GM12878 (cell line): ENCODE measurements around the gene SERPINF2.

Experiments
- CBX3 ChIP-seq: fragments of 200-600 bp; sonication (generic); IDR thresholded peaks from 2 replicates; pipeline ENCODE4 v1.6.1; 2016; ENCODE audit warnings: low read depth, borderline replicate concordance
- DPF2 ChIP-seq: fragments of 450-650 bp; IDR thresholded peaks from 2 replicates; pipeline ENCODE4 v1.6.1; 2017; ENCODE audit warnings: mild to moderate bottlenecking
- TF ChIP-seq, protein P1 (sequence below), 3 experiments: IDR thresholded peaks in 2 of 3; conservative IDR thresholded peaks in 1 of 3; 2 replicates each; pipeline ENCODE4 v1.5.1; 2011; ENCODE audit warnings: low read depth in 3 of 3, low read length in 3 of 3, mild to moderate bottlenecking in 3 of 3, control low read depth in 2 of 3, moderate library complexity in 2 of 3, inconsistent platforms in 1 of 3, mixed read lengths in 1 of 3; ENCODE audit not compliant: control insufficient read depth in 2 of 3, insufficient read depth in 1 of 3; ENCODE audit errors: extremely low read depth in 1 of 3
- TF ChIP-seq, protein P2 (sequence below): fragments of 450-650 bp; IDR thresholded peaks from 2 replicates; pipeline ENCODE4 v1.6.1; 2017; ENCODE audit warnings: mild to moderate bottlenecking, low read depth, inconsistent platforms; ENCODE audit not compliant: poor library complexity, severe bottlenecking

DNA sequence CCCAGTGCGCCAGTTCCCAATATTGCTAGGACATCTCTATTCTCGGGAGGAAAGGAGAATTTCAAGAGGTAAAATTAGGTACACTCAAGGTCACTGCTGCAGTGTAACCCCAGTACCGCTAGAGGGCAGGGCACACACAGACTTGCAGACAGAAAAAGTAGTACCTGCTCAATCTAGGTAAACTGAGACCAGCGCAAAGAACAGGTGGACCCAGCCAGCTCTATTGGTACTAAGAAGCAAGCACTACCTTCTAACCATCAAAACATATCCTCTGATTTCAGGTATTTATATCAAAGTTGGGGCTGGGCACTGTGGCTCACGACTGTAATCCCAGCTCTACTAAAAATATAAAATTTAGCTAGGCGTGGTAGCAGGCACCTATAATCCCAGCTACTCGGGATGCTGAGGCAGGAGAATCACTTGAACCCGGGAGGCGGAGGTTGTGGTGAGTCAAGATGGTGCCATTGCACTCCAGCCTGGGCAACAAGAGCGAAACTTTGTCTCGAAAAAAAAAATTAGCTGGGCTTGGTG lies 21.8 kb upstream of the SERPINF2 start:
- TF ChIP-seq DPF2 (no peak), CBX3 (no peak)
- TF ChIP-seq, protein P1, sequence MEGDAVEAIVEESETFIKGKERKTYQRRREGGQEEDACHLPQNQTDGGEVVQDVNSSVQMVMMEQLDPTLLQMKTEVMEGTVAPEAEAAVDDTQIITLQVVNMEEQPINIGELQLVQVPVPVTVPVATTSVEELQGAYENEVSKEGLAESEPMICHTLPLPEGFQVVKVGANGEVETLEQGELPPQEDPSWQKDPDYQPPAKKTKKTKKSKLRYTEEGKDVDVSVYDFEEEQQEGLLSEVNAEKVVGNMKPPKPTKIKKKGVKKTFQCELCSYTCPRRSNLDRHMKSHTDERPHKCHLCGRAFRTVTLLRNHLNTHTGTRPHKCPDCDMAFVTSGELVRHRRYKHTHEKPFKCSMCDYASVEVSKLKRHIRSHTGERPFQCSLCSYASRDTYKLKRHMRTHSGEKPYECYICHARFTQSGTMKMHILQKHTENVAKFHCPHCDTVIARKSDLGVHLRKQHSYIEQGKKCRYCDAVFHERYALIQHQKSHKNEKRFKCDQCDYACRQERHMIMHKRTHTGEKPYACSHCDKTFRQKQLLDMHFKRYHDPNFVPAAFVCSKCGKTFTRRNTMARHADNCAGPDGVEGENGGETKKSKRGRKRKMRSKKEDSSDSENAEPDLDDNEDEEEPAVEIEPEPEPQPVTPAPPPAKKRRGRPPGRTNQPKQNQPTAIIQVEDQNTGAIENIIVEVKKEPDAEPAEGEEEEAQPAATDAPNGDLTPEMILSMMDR (IDR thresholded peaks at IDR 0.05 in 2 of 3, conservative IDR thresholded peaks at IDR 0.05 in 1 of 3; ENCODE audit: control insufficient read depth in 2 of 3, extremely low read depth in 1 of 3, insufficient read depth in 1 of 3, low read depth in 3 of 3, low read length in 3 of 3), result peak; percentile 96 to 98 (median 97)
- TF ChIP-seq, protein P2, sequence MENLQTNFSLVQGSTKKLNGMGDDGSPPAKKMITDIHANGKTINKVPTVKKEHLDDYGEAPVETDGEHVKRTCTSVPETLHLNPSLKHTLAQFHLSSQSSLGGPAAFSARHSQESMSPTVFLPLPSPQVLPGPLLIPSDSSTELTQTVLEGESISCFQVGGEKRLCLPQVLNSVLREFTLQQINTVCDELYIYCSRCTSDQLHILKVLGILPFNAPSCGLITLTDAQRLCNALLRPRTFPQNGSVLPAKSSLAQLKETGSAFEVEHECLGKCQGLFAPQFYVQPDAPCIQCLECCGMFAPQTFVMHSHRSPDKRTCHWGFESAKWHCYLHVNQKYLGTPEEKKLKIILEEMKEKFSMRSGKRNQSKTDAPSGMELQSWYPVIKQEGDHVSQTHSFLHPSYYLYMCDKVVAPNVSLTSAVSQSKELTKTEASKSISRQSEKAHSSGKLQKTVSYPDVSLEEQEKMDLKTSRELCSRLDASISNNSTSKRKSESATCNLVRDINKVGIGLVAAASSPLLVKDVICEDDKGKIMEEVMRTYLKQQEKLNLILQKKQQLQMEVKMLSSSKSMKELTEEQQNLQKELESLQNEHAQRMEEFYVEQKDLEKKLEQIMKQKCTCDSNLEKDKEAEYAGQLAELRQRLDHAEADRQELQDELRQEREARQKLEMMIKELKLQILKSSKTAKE, result peak; percentile 72
